GM23248 (cell line): ENCODE results near the gene RAB38. TPM values are rescaled to one million over a fixed set of nuclear protein-coding genes. Genes with fewer than 3 reads are reported as not detected.

Experiments
- DNase-seq: peaks from one replicate; pipeline ENCODE4 v3.0.0-alpha.2; 2015
- H2AFZ ChIP-seq: fragments of 200-600 bp; sonication (generic); 2 replicates; pipeline ENCODE4 v1.6.1; 2016; ENCODE audit warnings: antibody characterized with exemption
- H3F3A ChIP-seq: fragments of 200-600 bp; sonication (generic); 2 replicates; pipeline ENCODE4 v1.6.1; 2016; ENCODE audit warnings: mild to moderate bottlenecking, antibody characterized with exemption, mixed run types; ENCODE audit not compliant: insufficient read depth
- H3K27ac ChIP-seq: fragments of 200-600 bp; sonication (generic); 2 replicates; pipeline ENCODE4 v1.5.1; 2016; ENCODE audit warnings: mild to moderate bottlenecking
- H3K27me3 ChIP-seq: fragments of 200-600 bp; sonication (generic); replicated peaks from 2 replicates; pipeline ENCODE4 v1.6.1; 2016; ENCODE audit warnings: mild to moderate bottlenecking; ENCODE audit not compliant: insufficient read depth
- H3K36me3 ChIP-seq: fragments of 200-600 bp; sonication (generic); 2 replicates; pipeline ENCODE4 v1.6.1; 2016; ENCODE audit warnings: low read depth, mild to moderate bottlenecking
- H3K4me1 ChIP-seq: fragments of 200-600 bp; sonication (generic); 2 replicates; pipeline ENCODE4 v1.6.1; 2016; ENCODE audit warnings: mild to moderate bottlenecking; ENCODE audit not compliant: insufficient read depth
- H3K4me2 ChIP-seq: fragments of 200-600 bp; sonication (generic); one replicate; pipeline ENCODE4 v1.6.1; 2016; ENCODE audit warnings: mild to moderate bottlenecking; ENCODE audit not compliant: unreplicated experiment
- H3K4me3 ChIP-seq: fragments of 200-600 bp; sonication (generic); 2 replicates; pipeline ENCODE4 v1.5.1; 2016; ENCODE audit warnings: mild to moderate bottlenecking
- H3K79me2 ChIP-seq: fragments of 200-600 bp; sonication (generic); 2 replicates; pipeline ENCODE4 v1.6.1; 2016; ENCODE audit warnings: mild to moderate bottlenecking; ENCODE audit not compliant: insufficient read depth
- H3K9ac ChIP-seq: fragments of 200-600 bp; sonication (generic); 2 replicates; pipeline ENCODE4 v1.6.1; 2016; ENCODE audit warnings: mild to moderate bottlenecking
- H3K9me2 ChIP-seq: fragments of 200-600 bp; sonication (generic); 2 replicates; pipeline ENCODE4 v1.6.1; 2016; ENCODE audit warnings: mixed run types, mild to moderate bottlenecking, moderate library complexity; ENCODE audit not compliant: insufficient read depth
- H3K9me3 ChIP-seq: fragments of 200-600 bp; sonication (generic); one replicate; pipeline ENCODE4 v1.6.1; 2017; ENCODE audit warnings: low read depth
- H4K20me1 ChIP-seq: fragments of 200-600 bp; sonication (generic); 2 replicates; pipeline ENCODE4 v1.6.0; 2016; ENCODE audit not compliant: insufficient read depth
- EZH2 ChIP-seq: fragments of 200-600 bp; sonication (generic); IDR thresholded peaks from 2 replicates; pipeline ENCODE4 v1.6.1; 2018; ENCODE audit warnings: antibody characterized with exemption, mild to moderate bottlenecking; ENCODE audit not compliant: insufficient read depth, poor library complexity, severe bottlenecking
- EZH2phosphoT487 ChIP-seq: fragments of 200-600 bp; sonication (generic); IDR thresholded peaks from 2 replicates; pipeline ENCODE4 v1.6.1; 2018; ENCODE audit warnings: antibody characterized with exemption, moderate library complexity, mild to moderate bottlenecking, low read depth; ENCODE audit not compliant: insufficient read depth
- WGBS, 2 experiments: methylation state at CpG; one replicate each; pipeline ENCODE4 v1.1.6; 2015 to 2017; ENCODE audit warnings: low lambda C conversion rate in 2 of 2, low coverage in 1 of 2; ENCODE audit errors: missing lambda C conversion rate in 2 of 2; 5-methylcytosine and 5-hydroxymethylcytosine counted together
- in situ Hi-C: fragments of 300-500 bp; cut with MboI; formaldehyde crosslinking; loops from 2 replicates; pipeline ENCODE4 v1.15.0; 2020
- polyA plus RNA-seq: library from polyadenylated mRNA; unstranded; fragments of >200 nt; fragmentation: Nextera tagmentation; extraction: Ambion mirVana; gene quantifications from 2 replicates; pipeline ENCODE4 v1.2.1, GENCODE V29; 2016
- total RNA-seq: library from RNA; depleted of rRNA; stranded (reverse); fragments of >200 nt; shearing (Covaris generic); gene quantifications from 2 replicates; pipeline ENCODE4 v1.2.3, GENCODE V29; 2014

RAB38 gene
- total and polyA plus RNA-seq, 2 experiments from 2014 or later, result 0.43 to 1.5 TPM

DNA sequence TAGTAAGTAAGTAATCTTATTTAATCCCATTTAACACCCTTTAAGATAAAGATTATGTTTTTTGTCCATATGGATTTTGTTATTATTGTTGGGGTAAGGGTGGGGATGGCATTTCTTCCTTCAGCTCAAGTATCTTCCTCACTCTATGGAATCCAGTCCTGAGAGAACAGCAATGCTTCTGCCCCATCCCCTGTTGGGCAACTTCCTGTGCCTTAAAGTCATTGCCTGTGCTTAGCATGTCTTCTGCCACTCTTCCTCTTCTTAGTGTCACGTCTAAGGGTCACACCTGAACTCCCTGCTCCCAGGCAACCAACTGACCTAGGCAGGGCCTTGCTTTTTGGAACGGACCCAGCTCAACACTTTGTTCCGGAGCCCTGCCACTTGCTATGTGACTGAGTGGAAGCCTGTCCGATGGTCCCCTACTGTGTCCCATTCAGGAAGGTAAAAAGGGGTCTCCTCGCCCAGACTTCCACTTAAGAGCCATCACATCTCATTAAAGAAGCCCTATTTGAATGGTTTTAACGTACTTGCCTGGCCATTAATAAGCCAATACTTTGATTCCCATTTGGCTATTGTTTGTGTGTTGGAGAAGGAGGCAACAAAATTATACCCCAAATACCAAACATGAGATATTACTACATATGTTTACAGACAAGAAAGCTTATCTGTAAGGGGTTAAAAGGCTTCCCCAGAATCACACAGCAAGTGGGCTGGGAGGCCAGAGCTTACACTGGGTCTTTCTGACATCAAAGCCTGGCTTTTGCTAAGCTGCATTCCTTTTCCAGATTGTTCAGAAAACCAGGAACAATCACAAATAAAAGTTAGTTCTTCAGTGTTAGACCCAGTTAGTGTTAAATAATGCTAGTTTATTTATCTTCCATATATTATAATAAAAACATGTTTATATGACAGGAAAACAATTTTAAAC, 59.2 kb downstream of the RAB38 start:
- in situ Hi-C loops, result no loop called here
- Histone ChIP-seq H3K9me2 (no peaks in the 10 kb centered on the region), H3K36me3 (no peaks in the 10 kb centered on the region), H3K4me1 (no peaks in the 10 kb centered on the region), H3K9me3 (no peaks in the 10 kb centered on the region), H3K79me2 (no peaks in the 10 kb centered on the region), H4K20me1 (no peaks in the 10 kb centered on the region), H3K27me3 (no peaks in the 10 kb centered on the region), H3K4me2 (no peak overlapping the region), H3K4me3 (no peak overlapping the region), H3K9ac (no peak overlapping the region), H2AFZ (no peak overlapping the region), H3F3A (no peaks in the 10 kb centered on the region), H3K27ac (no peak overlapping the region)
- 47 to 51% methylated on average over 6 of the region's 6 CpGs for WGBS, 2 experiments
- TF ChIP-seq EZH2phosphoT487 (no peak), EZH2 (no peak)
- no peak for DNase-seq

DNA sequence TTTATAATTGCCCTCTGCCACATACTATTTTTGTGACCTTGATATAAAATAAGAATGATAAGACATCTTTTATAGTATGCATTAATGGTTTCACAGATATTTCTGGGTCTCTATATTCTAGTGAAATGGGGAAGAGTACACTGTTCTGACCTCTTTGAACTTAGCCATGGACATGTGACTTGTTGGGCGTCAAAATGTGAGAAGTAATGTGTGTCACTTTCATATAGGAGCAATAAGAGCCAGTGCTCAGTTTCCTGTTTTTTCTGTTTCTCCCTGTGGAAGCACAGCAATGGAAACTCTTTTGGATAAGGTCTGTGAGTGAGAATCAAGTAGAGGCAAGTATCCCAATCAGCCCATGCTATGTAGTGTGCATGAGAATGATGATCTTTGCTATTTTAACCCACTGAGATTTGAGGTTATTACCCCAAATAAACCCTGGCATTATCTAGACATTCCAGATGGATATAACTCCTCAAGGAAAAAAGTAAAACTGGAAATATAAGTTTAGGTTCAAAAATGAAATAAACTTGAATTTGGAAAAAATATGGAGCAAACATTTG, 60.7 kb downstream of the RAB38 start:
- Histone ChIP-seq H3K9me2 (no peaks in the 10 kb centered on the region), H3K27me3 (no peaks in the 10 kb centered on the region), H3K79me2 (no peaks in the 10 kb centered on the region), H3F3A (no peaks in the 10 kb centered on the region), H3K9me3 (no peaks in the 10 kb centered on the region), H4K20me1 (no peaks in the 10 kb centered on the region), H3K9ac (no peak overlapping the region), H3K27ac (no peak overlapping the region), H2AFZ (no peak overlapping the region), H3K4me3 (no peak overlapping the region), H3K36me3 (no peaks in the 10 kb centered on the region), H3K4me1 (no peaks in the 10 kb centered on the region), H3K4me2 (no peak overlapping the region)
- in situ Hi-C loops, result no loop called here
- 54 to 61% methylated on average over 1 of the region's 1 CpG for WGBS, 2 experiments
- TF ChIP-seq EZH2phosphoT487 (no peak), EZH2 (no peak)
- DNase-seq, result no peak

- Histone ChIP-seq H3K4me3 (no peak overlapping the region), H4K20me1 (no peaks in the 10 kb centered on the region), H3K4me1 (no peaks in the 10 kb centered on the region), H3K9me3 (no peaks in the 10 kb centered on the region), H3K27me3 (no peaks in the 10 kb centered on the region), H3K27ac (no peak overlapping the region), H2AFZ (peak overlapping the region; percentile 16; the same call in 1 of the 2 replicates), H3K36me3 (no peaks in the 10 kb centered on the region), H3K9me2 (no peaks in the 10 kb centered on the region), H3K9ac (no peak overlapping the region), H3K79me2 (no peaks in the 10 kb centered on the region), H3K4me2 (no peak overlapping the region), H3F3A (no peaks in the 10 kb centered on the region; the same call in 1 of the 2 replicates)
- in situ Hi-C loops, result no loop called here
- 4 to 6% methylated on average over 5 of the region's 5 CpGs for WGBS, 2 experiments
- TF ChIP-seq EZH2phosphoT487 (no peak), EZH2 (no peak)
- no peak for DNase-seq
These were observed 68.6 kb downstream of the RAB38 start for GRCh38 chr11:88106666-88107065.

- no peaks in the 10 kb centered on the region for H3K9me2 ChIP-seq
- no peaks in the 10 kb centered on the region for H3K79me2 ChIP-seq
- 82 to 88% methylated on average over 2 of the region's 2 CpGs for WGBS, 2 experiments
- no peak overlapping the region for H3K9ac ChIP-seq
- no peaks in the 10 kb centered on the region; the same call in 1 of the 2 replicates for H3F3A ChIP-seq
- H2AFZ ChIP-seq, result no peak overlapping the region
- TF ChIP-seq EZH2 (no peak), EZH2phosphoT487 (no peak)
- no peaks in the 10 kb centered on the region for H4K20me1 ChIP-seq
- H3K4me1 ChIP-seq, result no peaks in the 10 kb centered on the region
- no peak overlapping the region for H3K4me2 ChIP-seq
- DNase-seq, result no peak
- no peaks in the 10 kb centered on the region for H3K9me3 ChIP-seq
- in situ Hi-C loops, result no loop called here
- no peak overlapping the region for H3K4me3 ChIP-seq
- no peak overlapping the region for H3K27ac ChIP-seq
- no peaks in the 10 kb centered on the region for H3K36me3 ChIP-seq
- H3K27me3 ChIP-seq, result no peaks in the 10 kb centered on the region
These were observed 69.3 kb downstream of the RAB38 start for GRCh38 chr11:88105951-88106350.
